Central memory CD4-positive, alpha-beta T cell (primary cell): ENCODE data around the gene DNM3.

Source experiments
- DNase-seq: peaks from one replicate; pipeline ENCODE4 v3.0.0; 2022

Gene DNM3

GRCh38 chr1:171873664-171874063 is 32.4 kb downstream of the DNM3 start:
- no peak for DNase-seq

GRCh38 chr1:171877701-171878100 is 36.4 kb downstream of the DNM3 start:
- no peak for DNase-seq

GRCh38 chr1:171879556-171879955 is 38.3 kb downstream of the DNM3 start:
- DNase-seq, result no peak

- DNase-seq, result no peak
Measured at GRCh38 chr1:171881442-171881841, 40.1 kb downstream of the DNM3 start.

- no peak for DNase-seq
Measured at GRCh38 chr1:171883849-171884248, 42.6 kb downstream of the DNM3 start.

GRCh38 chr1:171884475-171884874 is 43.2 kb downstream of the DNM3 start:
- no peak for DNase-seq

GRCh38 chr1:171890131-171890530 is 48.8 kb downstream of the DNM3 start:
- no peak for DNase-seq

GRCh38 chr1:171896936-171897703 is 55.8 kb downstream of the DNM3 start:
- no peak for DNase-seq

GRCh38 chr1:171898941-171899340 is 57.6 kb downstream of the DNM3 start:
- DNase-seq, result no peak

GRCh38 chr1:171899838-171900237 is 58.5 kb downstream of the DNM3 start:
- no peak for DNase-seq

GRCh38 chr1:171901245-171901644 is 59.9 kb downstream of the DNM3 start:
- DNase-seq, result no peak

- DNase-seq, result no peak
Measured at GRCh38 chr1:171902527-171902926, 61.2 kb downstream of the DNM3 start.

GRCh38 chr1:171904778-171905450 is 63.6 kb downstream of the DNM3 start:
- no peak for DNase-seq

- no peak for DNase-seq
Measured at GRCh38 chr1:171909711-171910110, 68.4 kb downstream of the DNM3 start.

GRCh38 chr1:171910786-171911185 is 69.5 kb downstream of the DNM3 start:
- no peak for DNase-seq

- DNase-seq, result no peak
Measured at GRCh38 chr1:171911506-171911905, 70.2 kb downstream of the DNM3 start.

GRCh38 chr1:171912509-171913175 is 71.3 kb downstream of the DNM3 start:
- no peak for DNase-seq

GRCh38 chr1:171913385-171913784 is 72.1 kb downstream of the DNM3 start:
- DNase-seq, result no peak

GRCh38 chr1:171916315-171916771 is 75.0 kb downstream of the DNM3 start:
- no peak for DNase-seq

- no peak for DNase-seq
Measured at GRCh38 chr1:171917331-171917730, 76.0 kb downstream of the DNM3 start.

- DNase-seq, result no peak
Measured at GRCh38 chr1:171919891-171920887, 78.9 kb downstream of the DNM3 start.

- DNase-seq, result no peak
Measured at GRCh38 chr1:171922999-171923398, 81.7 kb downstream of the DNM3 start.

- DNase-seq, result no peak
Measured at GRCh38 chr1:171929121-171929520, 87.8 kb downstream of the DNM3 start.
